IgD-negative memory B cell (primary cell): ENCODE measurements around the gene RPLP2. TPM values are rescaled to one million over a fixed set of nuclear protein-coding genes. Genes with fewer than 3 reads are reported as not detected.

Experiments
- H3K27ac Mint-ChIP-seq, 3 donors: one replicate each; pipeline ENCODE4 v1.8.0; 2020 to 2022; ENCODE audit warnings: mild to moderate bottlenecking in 3 of 3, mixed read lengths in 3 of 3, moderate library complexity in 1 of 3
- H3K27me3 Mint-ChIP-seq: one replicate; pipeline ENCODE4 v1.8.0; 2021; ENCODE audit warnings: mixed read lengths
- H3K36me3 Mint-ChIP-seq: one replicate; pipeline ENCODE4 v1.8.0; 2020; ENCODE audit warnings: mild to moderate bottlenecking, mixed read lengths
- H3K4me1 Mint-ChIP-seq, 3 donors: one replicate each; pipeline ENCODE4 v1.8.0; 2020 to 2022; ENCODE audit warnings: mixed read lengths in 3 of 3, mild to moderate bottlenecking in 1 of 3
- H3K4me3 Mint-ChIP-seq, 4 donors: one replicate each; pipeline ENCODE4 v1.8.0; 2020 to 2022; ENCODE audit warnings: mild to moderate bottlenecking in 4 of 4, mixed read lengths in 4 of 4, moderate library complexity in 3 of 4
- H3K9me3 Mint-ChIP-seq, 3 donors: one replicate each; pipeline ENCODE4 v1.8.0; 2020 to 2021; ENCODE audit warnings: mixed read lengths in 3 of 3, mild to moderate bottlenecking in 1 of 3
- polyA plus RNA-seq: library from polyadenylated mRNA; unstranded; fragments of 300-500 nt; fragmentation: Illumina TruSeq; gene quantifications from one replicate; pipeline ENCODE4 v1.2.3, GENCODE V29; 2021

RPLP2 gene
- polyA plus RNA-seq, 1 donor from 2014 or later = 4,588 TPM

DNA sequence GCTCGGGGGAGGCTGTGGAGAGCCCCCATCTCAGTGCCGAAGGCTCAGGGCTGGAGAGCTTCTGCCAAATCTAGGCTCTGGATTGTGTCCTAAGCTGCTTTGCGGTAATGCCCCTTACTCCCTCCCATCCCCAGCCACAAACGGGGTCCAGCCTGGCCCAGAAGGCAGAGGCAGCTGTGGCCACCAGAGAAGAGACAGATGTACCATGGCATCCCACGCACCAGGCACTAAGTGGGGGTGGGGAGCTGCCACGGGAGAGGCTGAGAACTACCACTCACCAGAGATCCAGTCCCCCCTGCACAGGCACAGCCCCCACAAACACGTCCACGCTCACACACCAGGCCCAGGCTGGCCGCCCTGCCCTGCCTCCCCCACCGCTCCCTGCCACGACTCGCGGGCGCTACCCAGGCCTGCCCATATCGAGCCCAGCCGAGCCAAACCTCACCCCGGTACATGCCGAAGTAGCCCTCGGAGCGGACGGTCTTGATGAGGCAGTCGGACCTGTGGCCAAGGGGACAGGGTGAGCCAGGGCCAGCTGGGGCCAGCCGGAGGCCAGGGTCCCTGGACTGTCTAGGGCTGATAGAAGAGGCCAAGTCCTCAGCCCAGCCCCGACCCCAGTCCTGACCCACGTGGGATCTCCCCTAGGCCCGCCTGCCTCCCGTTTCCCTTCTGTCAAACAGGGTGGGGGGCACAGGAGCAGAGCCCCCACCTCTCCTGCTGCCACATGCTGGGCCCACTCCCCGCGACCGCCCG, 15.6 kb upstream of the RPLP2 start:
- Mint-ChIP-seq H3K4me1 (peaks cover 0 to 6% (median 5%) of the 10 kb centered on the region in 3 donors), H3K4me3 (peak overlapping the region in 3 of 4 donors; percentile 48 to 75 (median 69)), H3K27me3 (no peaks in the 10 kb centered on the region), H3K36me3 (no peaks in the 10 kb centered on the region), H3K9me3 (no peaks in the 10 kb centered on the region), H3K27ac (peak overlapping the region in 1 of 3 donors; percentile 74)

GRCh38 chr11:794766-795633, 14.8 kb upstream of the RPLP2 start:
- Mint-ChIP-seq H3K4me1 (peaks cover 0 to 6% (median 5%) of the 10 kb centered on the region in 3 donors), H3K9me3 (no peaks in the 10 kb centered on the region), H3K27ac (peak overlapping the region in 1 of 3 donors; percentile 74), H3K36me3 (no peaks in the 10 kb centered on the region), H3K4me3 (peak overlapping the region; percentile 48 to 81 (median 62)), H3K27me3 (no peaks in the 10 kb centered on the region)

GRCh38 chr11:795634-796564, 13.9 kb upstream of the RPLP2 start:
- H3K27ac Mint-ChIP-seq = peak overlapping the region; percentile 88 to 100 (median 91)
- peak overlapping the region; percentile 87 to 99 (median 96) for H3K4me3 Mint-ChIP-seq
- H3K9me3 Mint-ChIP-seq = no peaks in the 10 kb centered on the region
- peaks cover 0 to 6% (median 5%) of the 10 kb centered on the region in 3 donors for H3K4me1 Mint-ChIP-seq
- H3K36me3 Mint-ChIP-seq = no peaks in the 10 kb centered on the region
- H3K27me3 Mint-ChIP-seq = no peaks in the 10 kb centered on the region

DNA sequence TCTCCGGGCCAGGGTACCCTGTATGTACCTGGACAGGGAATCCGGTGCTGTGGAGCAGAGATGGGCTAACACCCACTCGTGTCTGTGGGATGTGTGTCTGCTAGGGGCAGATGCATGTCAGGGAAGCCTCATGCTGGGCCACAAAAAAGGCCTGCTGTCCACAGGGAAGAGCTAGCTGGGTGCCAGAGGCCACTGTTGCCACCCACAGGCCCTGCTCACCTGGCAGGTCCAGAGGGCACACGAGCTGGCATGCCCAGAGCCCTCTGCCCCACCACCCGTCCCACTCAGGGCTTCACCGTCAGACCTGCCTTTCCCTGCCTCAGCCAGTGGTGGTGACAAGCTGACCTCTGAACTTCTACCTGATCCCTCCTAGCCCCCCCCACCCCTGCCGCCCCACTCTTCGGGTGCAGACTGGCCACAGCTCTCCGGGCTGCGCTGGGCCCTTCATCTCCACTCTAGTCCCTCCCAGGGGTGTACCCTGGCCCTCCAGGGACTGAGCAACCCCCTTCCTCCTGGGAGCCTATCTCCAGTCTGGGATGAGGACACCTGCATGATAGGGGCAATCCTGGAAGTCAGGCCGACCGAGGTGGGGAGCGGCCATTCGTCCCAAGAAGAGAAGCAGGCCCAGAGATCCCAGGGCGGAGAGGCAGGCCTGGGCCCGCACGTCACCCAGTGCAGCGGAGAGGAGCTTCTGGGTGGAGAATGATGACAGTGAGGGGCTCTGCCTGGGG, 13.0 kb upstream of the RPLP2 start:
- H3K36me3 Mint-ChIP-seq = no peaks in the 10 kb centered on the region
- H3K27ac Mint-ChIP-seq = peak overlapping the region; percentile 88 to 100 (median 96)
- peak overlapping the region; percentile 87 to 99 (median 96) for H3K4me3 Mint-ChIP-seq
- no peaks in the 10 kb centered on the region for H3K9me3 Mint-ChIP-seq
- peaks cover 0 to 6% (median 5%) of the 10 kb centered on the region in 3 donors for H3K4me1 Mint-ChIP-seq
- H3K27me3 Mint-ChIP-seq = no peaks in the 10 kb centered on the region

- Mint-ChIP-seq H3K27me3 (no peaks in the 10 kb centered on the region), H3K9me3 (no peaks in the 10 kb centered on the region), H3K36me3 (no peaks in the 10 kb centered on the region), H3K4me3 (peak overlapping the region; percentile 87 to 99 (median 96)), H3K4me1 (peaks cover 0 to 6% (median 5%) of the 10 kb centered on the region in 3 donors), H3K27ac (peak overlapping the region; percentile 82 to 100 (median 96))
Observed at GRCh38 chr11:797296-798092, 12.3 kb upstream of the RPLP2 start.

- H3K27me3 Mint-ChIP-seq = no peaks in the 10 kb centered on the region
- H3K36me3 Mint-ChIP-seq = no peaks in the 10 kb centered on the region
- H3K4me1 Mint-ChIP-seq = peaks cover 0 to 6% (median 5%) of the 10 kb centered on the region in 3 donors
- H3K9me3 Mint-ChIP-seq = no peaks in the 10 kb centered on the region
- peak within 1 kb of the TSS; percentile 87 to 99 (median 96) for H3K4me3 Mint-ChIP-seq
- H3K27ac Mint-ChIP-seq = peak within 1 kb of the TSS; percentile 82 to 100 (median 96)
Observed at GRCh38 chr11:798093-798713, 11.6 kb upstream of the RPLP2 start, which contains the start of gene SLC25A22. Gene SLC25A22, minus strand, starts transcription at chr11:798281. Its CDS starts 3,275 bp downstream, at chr11:795006.

DNA sequence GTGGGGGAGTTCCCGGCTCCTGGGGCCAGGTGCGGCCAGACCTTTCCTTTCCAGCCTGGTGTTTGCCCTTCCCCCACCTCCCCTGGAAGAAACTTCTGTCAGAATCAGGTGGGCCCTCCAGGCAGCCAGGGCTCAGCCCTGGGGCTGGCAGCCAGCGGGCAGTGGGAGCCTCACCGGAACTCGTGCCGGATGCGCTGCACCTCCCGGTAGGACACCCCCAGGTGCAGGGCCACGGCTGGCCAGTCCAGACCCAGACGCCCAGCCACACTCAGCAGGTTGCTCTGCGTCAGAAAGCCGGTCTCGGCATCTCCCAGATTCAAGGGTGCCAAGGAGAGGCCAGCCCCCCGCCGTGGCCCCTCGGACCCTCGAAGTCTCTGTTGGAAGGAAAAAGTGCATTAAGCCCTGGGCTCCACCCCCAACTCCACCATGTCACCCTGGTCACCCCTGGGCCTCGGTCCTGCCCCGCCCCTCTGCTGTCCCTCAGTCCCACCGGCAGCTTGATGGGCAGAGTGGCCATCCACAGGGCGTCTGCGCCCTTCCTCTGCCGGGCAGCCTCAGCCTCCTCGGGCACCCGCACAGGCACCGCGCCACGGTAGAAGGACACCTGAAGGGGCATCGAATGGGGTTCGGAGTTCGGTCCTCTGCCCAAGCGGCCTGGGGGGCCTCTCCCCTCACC, 10.0 kb upstream of the RPLP2 start:
- Mint-ChIP-seq H3K27me3 (no peaks in the 10 kb centered on the region), H3K36me3 (no peaks in the 10 kb centered on the region), H3K27ac (no peak overlapping the region), H3K4me3 (peak overlapping the region in 1 of 4 donors; percentile 23), H3K9me3 (no peaks in the 10 kb centered on the region), H3K4me1 (peaks cover 0 to 6% (median 5%) of the 10 kb centered on the region in 3 donors)

DNA sequence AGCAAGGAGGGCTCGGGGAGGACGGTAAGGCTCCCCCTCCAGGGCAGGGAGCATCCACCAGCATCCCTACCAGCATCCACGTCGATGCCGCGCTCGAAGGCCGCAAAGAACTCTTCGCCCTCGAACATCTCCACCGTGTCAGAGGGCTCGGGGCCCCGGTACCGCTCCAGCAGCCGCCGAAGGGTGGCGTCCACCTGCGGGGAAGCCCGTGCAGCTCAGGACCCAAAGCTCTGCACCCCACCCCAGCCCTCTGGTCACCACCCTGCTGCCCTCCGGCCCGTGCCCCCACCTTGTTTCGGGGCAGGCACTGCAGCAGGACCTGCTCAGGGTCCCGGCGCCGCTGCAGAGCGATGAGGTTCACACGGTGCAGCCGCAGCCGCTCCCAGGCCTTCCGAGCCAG, 9.3 kb upstream of the RPLP2 start:
- Mint-ChIP-seq H3K27me3 (no peaks in the 10 kb centered on the region), H3K27ac (no peak overlapping the region)

GRCh38 chr11:801097-801780, 8.5 kb upstream of the RPLP2 start:
- H3K9me3 Mint-ChIP-seq = no peaks in the 10 kb centered on the region
- peaks cover 0 to 4% (median 1%) of the 10 kb centered on the region in 3 donors for H3K4me1 Mint-ChIP-seq
- H3K27ac Mint-ChIP-seq = no peak overlapping the region
- no peaks in the 10 kb centered on the region for H3K27me3 Mint-ChIP-seq
- no peaks in the 10 kb centered on the region for H3K36me3 Mint-ChIP-seq
- H3K4me3 Mint-ChIP-seq = peak overlapping the region in 1 of 4 donors; percentile 32

More for the DNA sequence above, 9.3 kb upstream of the RPLP2 start:
- H3K4me1 Mint-ChIP-seq = peaks cover 0 to 6% (median 5%) of the 10 kb centered on the region in 3 donors
- H3K4me3 Mint-ChIP-seq = peak overlapping the region in 1 of 4 donors; percentile 32
- no peaks in the 10 kb centered on the region for H3K36me3 Mint-ChIP-seq
- H3K9me3 Mint-ChIP-seq = no peaks in the 10 kb centered on the region

DNA sequence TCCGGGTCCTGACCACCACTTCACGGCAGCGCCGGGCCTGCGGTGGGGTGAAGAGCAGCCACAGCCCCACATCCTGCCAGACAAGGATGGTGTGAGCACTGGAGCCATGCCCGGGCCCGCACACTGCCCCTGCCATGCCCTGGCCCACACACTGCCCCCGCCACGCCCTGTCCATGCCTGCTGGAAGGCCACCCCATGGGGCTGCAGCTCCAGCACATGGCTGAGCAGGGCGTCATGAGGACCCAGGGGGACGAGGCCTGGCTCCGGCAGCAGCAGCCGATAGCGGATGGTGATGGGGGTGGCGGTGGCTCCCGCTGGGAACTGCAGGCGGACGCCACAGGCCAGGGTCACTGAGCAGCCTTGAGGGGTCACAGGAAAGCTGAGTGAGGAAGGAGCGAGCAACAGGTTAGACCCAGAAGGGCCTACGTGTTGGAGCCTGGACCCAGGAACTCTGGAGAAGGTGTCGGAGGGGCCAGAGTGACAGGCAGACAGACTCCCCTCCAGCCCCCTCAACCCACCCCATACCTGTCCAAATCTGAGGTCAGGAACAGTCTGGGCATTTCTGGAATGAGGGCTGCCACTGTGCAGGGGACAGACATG, 7.6 kb upstream of the RPLP2 start:
- peaks cover 0 to 2% (median 0%) of the 10 kb centered on the region in 3 donors for H3K4me1 Mint-ChIP-seq
- H3K9me3 Mint-ChIP-seq = no peaks in the 10 kb centered on the region
- H3K36me3 Mint-ChIP-seq = no peaks in the 10 kb centered on the region
- peak overlapping the region in 2 of 4 donors; percentile 38 to 71 for H3K4me3 Mint-ChIP-seq
- no peak overlapping the region for H3K27ac Mint-ChIP-seq
- no peaks in the 10 kb centered on the region for H3K27me3 Mint-ChIP-seq

DNA sequence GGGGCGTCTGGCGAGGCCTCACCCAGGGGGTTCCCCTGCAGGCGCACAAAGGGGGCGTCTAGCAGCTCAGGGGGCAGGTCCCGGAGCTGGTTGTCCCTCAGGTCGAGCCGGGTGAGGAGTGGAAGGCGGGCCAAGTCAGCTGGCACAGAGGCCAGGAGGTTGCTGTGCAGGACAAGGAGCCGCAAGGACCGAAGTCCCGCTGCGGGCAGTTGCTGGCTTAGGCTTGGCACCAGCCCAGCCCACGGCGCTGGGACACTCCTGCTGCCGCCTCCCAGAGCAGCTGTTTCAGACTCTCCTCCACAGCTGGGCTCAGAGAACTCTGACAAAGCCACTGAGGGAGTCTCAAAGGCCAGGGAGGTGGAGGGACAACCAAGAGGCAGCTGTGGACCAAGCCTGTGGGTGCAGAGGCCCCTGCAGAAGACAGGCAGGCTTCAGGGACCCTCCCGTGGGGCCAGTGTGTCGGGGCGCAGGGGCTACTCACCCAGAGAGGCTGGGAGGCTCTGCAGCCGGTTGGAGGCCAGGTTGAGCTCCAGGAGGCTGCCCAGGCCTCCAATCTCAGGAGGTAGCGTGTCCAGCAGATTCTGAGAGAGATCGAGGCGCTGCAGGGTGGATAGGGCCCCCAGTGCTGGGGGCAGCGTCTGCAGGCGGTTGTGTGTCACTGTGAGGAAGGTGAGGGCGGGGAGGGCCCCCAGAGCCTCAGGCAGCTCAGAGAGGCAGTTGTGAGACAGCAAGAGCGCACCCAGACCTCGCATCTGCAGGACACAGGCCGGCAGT, 6.9 kb upstream of the RPLP2 start:
- Mint-ChIP-seq H3K4me1 (peaks cover 1 to 3% (median 2%) of the 10 kb centered on the region in 3 donors), H3K36me3 (no peaks in the 10 kb centered on the region), H3K27me3 (no peaks in the 10 kb centered on the region), H3K9me3 (no peaks in the 10 kb centered on the region), H3K27ac (no peak overlapping the region), H3K4me3 (peak overlapping the region in 2 of 4 donors; percentile 38 to 85)
